Muscle layer of colon (tissue), 2 donors: ENCODE measurements around the gene CCDC97.

ENCODE experiments used
- H3K27ac ChIP-seq: one replicate; pipeline ENCODE4 v1.7.0; 2013; ENCODE audit warnings: low read depth, mild to moderate bottlenecking, low read length, moderate library complexity
- H3K27me3 ChIP-seq, 2 donors: one replicate each; pipeline ENCODE4 v1.7.0; 2013; ENCODE audit warnings: low read length in 2 of 2, mild to moderate bottlenecking in 2 of 2; ENCODE audit not compliant: insufficient read depth in 2 of 2, control insufficient read depth in 1 of 2
- H3K36me3 ChIP-seq: one replicate; pipeline ENCODE4 v1.7.0; 2013; ENCODE audit warnings: mild to moderate bottlenecking, low read length; ENCODE audit not compliant: insufficient read depth
- H3K4me1 ChIP-seq: one replicate; pipeline ENCODE4 v1.7.0; 2013; ENCODE audit warnings: mild to moderate bottlenecking, low read length; ENCODE audit not compliant: insufficient read depth
- H3K4me3 ChIP-seq, 2 donors: one replicate each; pipeline ENCODE4 v1.7.0; 2013; ENCODE audit warnings: low read length in 2 of 2, low read depth in 1 of 2, mild to moderate bottlenecking in 1 of 2, moderate library complexity in 1 of 2
- H3K9ac ChIP-seq: one replicate; pipeline ENCODE4 v1.7.0; 2013; ENCODE audit warnings: low read length
- H3K9me3 ChIP-seq: one replicate; pipeline ENCODE4 v1.7.0; 2013; ENCODE audit warnings: mild to moderate bottlenecking, low read length
- donor health status: abdominal sarcoma.
- donor health status: Adenocarcinoma of cecum.

The CCDC97 gene

GRCh38 chr19:41351339-41352245, 41.6 kb downstream of the CCDC97 start:
- Histone ChIP-seq H3K27me3 (no peaks in the 10 kb centered on the region), H3K4me3 (peak overlapping the region; percentile 67 to 85), H3K9me3 (no peaks in the 10 kb centered on the region), H3K9ac (peak overlapping the region; percentile 34), H3K27ac (peak overlapping the region; percentile 65), H3K36me3 (peaks cover 4% of the 10 kb centered on the region), H3K4me1 (peaks cover 19% of the 10 kb centered on the region)

DNA sequence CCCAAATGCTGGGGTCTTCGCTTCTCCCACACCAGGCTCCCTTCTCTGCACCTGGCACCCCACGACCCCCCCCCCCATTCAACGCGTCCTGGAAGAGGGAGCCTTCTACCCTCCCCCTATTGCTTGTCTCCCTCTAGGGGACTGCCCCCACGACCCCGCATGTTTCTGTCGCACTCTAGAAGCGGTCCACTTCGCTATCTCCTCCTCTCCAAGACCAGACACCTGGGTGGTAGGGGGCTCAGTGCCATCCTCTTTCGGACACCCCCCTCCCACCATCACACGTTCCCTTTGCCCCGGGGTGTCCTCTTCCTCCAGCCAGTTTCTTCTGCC, 42.3 kb downstream of the CCDC97 start:
- no peaks in the 10 kb centered on the region for H3K27me3 ChIP-seq
- peaks cover 4% of the 10 kb centered on the region for H3K36me3 ChIP-seq
- H3K27ac ChIP-seq: peak overlapping the region; percentile 65
- H3K4me1 ChIP-seq: peaks cover 19% of the 10 kb centered on the region
- peak overlapping the region; percentile 67 to 85 for H3K4me3 ChIP-seq
- H3K9me3 ChIP-seq: no peaks in the 10 kb centered on the region
- peak overlapping the region; percentile 34 for H3K9ac ChIP-seq

- Histone ChIP-seq H3K9me3 (no peaks in the 10 kb centered on the region), H3K27me3 (no peaks in the 10 kb centered on the region), H3K27ac (peak overlapping the region; percentile 65), H3K4me1 (peaks cover 19% of the 10 kb centered on the region), H3K4me3 (peak overlapping the region; percentile 67 to 85), H3K9ac (peak overlapping the region; percentile 57), H3K36me3 (peaks cover 4% of the 10 kb centered on the region)
Observed at GRCh38 chr19:41352609-41353465, 42.9 kb downstream of the CCDC97 start.

GRCh38 chr19:41353466-41354342, 43.7 kb downstream of the CCDC97 start, which contains the start of gene TGFB1:
TGFB1 (minus strand) TSS chr19:41353922; CDS start chr19:41353044, 878 bp downstream.
- Histone ChIP-seq H3K4me3 (peak within 1 kb of the TSS; percentile 67 to 85), H3K36me3 (no peaks in the 10 kb centered on the region), H3K27ac (peak within 1 kb of the TSS; percentile 65), H3K9ac (peak within 1 kb of the TSS; percentile 57), H3K4me1 (peaks cover 19% of the 10 kb centered on the region), H3K27me3 (no peaks in the 10 kb centered on the region), H3K9me3 (no peaks in the 10 kb centered on the region)

DNA sequence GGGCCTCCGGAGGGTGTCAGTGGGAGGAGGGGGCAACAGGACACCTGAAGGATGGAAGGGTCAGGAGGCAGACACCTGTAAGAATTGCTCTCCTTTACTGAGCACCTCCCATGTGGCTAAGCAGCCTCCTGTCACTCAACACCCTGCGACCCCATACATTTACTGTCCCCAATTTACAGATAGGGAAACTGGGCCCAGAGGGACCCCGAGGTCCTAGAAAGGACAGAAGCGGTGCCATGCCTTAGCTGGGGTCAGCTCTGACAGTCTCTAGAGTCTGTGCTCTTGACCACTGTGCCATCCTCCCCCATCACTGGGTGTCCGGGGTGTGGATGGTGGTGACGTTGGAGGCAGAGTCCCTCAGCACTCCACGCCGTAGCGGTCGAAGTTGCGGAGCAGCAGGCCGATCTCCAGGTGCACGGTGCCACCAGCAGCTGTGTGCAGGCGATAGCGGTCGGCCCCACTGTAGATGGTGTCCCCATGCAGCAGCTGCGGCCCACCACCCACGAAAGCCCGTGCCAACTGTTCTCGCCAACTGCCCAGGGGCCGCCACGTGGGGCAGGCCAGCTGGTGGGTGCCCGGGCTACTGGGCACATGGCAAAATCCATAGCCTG, 44.5 kb downstream of the CCDC97 start:
- Histone ChIP-seq H3K36me3 (no peaks in the 10 kb centered on the region), H3K27me3 (no peaks in the 10 kb centered on the region), H3K9ac (no peak overlapping the region), H3K9me3 (no peaks in the 10 kb centered on the region), H3K4me3 (peak overlapping the region; percentile 67 to 85), H3K4me1 (peaks cover 19% of the 10 kb centered on the region), H3K27ac (peak overlapping the region; percentile 65)

- H3K4me3 ChIP-seq: no peak overlapping the region
- no peak overlapping the region for H3K9ac ChIP-seq
- H3K36me3 ChIP-seq: no peaks in the 10 kb centered on the region
- no peak overlapping the region for H3K27ac ChIP-seq
- no peaks in the 10 kb centered on the region for H3K27me3 ChIP-seq
- H3K4me1 ChIP-seq: peaks cover 19% of the 10 kb centered on the region
- no peaks in the 10 kb centered on the region for H3K9me3 ChIP-seq
Observed at GRCh38 chr19:41355035-41355434, 45.1 kb downstream of the CCDC97 start.

- no peak overlapping the region for H3K27ac ChIP-seq
- H3K9ac ChIP-seq: no peak overlapping the region
- no peaks in the 10 kb centered on the region for H3K27me3 ChIP-seq
- H3K9me3 ChIP-seq: no peaks in the 10 kb centered on the region
- no peaks in the 10 kb centered on the region for H3K36me3 ChIP-seq
- no peak overlapping the region for H3K4me3 ChIP-seq
- peaks cover 15% of the 10 kb centered on the region for H3K4me1 ChIP-seq
Observed at GRCh38 chr19:41355802-41356201, 45.8 kb downstream of the CCDC97 start.

DNA sequence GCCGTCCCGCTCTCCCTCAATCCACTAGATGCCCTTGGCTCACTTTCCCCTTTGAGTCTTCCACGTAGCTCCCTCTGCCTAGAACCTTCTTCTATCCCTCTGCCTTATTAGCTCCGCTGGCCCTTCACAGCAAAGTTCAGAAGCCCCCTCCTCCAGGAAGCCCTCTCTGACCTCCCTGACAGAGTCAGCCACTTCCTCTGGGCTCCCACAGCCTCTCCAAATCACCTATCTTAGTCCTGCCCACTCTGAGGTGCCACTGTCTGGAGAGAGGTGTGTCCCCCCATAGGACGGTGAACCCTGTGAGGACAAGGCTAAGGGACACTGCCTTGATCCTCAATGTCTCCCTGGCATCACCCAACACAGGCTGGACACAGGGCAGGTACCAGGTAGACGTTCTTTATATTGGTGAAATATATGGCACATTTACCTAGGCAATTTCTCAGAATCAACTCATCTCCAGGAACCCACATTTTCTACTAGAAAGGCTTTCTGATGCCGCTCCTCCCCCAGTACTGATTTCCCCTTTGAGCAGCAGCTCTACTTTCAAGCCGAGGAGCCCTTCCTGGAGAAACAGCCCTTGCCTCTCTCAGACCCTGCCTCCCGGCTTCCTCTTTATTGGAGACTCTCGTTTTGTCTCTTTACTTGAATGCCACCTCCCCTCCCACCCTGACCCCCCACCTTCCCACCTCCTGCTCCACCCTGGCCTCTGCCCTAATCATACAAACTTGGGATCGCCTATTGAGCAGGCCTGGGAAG, 47.2 kb downstream of the CCDC97 start:
- Histone ChIP-seq H3K9me3 (no peaks in the 10 kb centered on the region), H3K27ac (no peak overlapping the region), H3K27me3 (no peaks in the 10 kb centered on the region), H3K9ac (no peak overlapping the region), H3K4me3 (no peak overlapping the region), H3K36me3 (no peaks in the 10 kb centered on the region), H3K4me1 (peaks cover 10% of the 10 kb centered on the region)

DNA sequence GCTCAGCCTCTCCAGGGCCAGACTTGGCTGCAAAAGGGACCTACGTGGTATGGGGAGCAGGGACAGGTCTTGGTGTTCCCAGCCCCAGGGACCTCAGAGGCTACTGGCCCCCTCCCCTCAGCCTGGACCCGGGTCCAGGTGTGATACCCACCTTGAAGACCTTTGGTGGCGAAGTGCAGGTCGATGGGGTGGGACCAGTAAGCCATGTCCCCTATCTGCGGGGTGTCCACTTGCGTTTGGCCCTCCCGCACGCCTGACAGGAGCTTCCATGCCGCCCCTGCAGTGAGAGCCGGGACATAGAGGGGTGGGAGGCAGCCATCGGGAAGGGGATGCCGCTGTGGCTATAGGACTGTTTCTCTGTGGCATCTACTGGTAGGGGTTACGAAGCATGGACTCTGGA, 47.8 kb downstream of the CCDC97 start:
- no peaks in the 10 kb centered on the region for H3K27me3 ChIP-seq
- H3K9ac ChIP-seq: no peak overlapping the region
- no peak overlapping the region for H3K27ac ChIP-seq
- H3K36me3 ChIP-seq: no peaks in the 10 kb centered on the region
- no peak overlapping the region for H3K4me3 ChIP-seq
- H3K9me3 ChIP-seq: no peaks in the 10 kb centered on the region
- peaks cover 8% of the 10 kb centered on the region for H3K4me1 ChIP-seq

GRCh38 chr19:41359741-41360140, 49.8 kb downstream of the CCDC97 start:
- no peaks in the 10 kb centered on the region for H3K36me3 ChIP-seq
- no peaks in the 10 kb centered on the region for H3K27me3 ChIP-seq

More at GRCh38 chr19:41359741-41360140, 49.8 kb downstream of the CCDC97 start:
- Histone ChIP-seq H3K9me3 (no peaks in the 10 kb centered on the region), H3K4me3 (no peak overlapping the region), H3K27ac (no peak overlapping the region), H3K9ac (no peak overlapping the region), H3K4me1 (peaks cover 12% of the 10 kb centered on the region)
